HEK293 (cell line): Measurements from ENCODE around the gene SGMS1.

Experiments used
- CTCF ChIP-seq: fragments of 450-650 bp; formaldehyde crosslinking; IDR thresholded peaks from 2 replicates; pipeline ENCODE4 v1.5.1; 2016; ENCODE audit warnings: missing biosample characterization, missing genetic modification characterization
- GLIS1 ChIP-seq: fragments of 450-650 bp; formaldehyde crosslinking; IDR thresholded peaks from 2 replicates; pipeline ENCODE4 v1.5.1; 2016; ENCODE audit warnings: missing biosample characterization, missing genetic modification characterization
- KLF1 ChIP-seq: fragments of 450-650 bp; formaldehyde crosslinking; IDR thresholded peaks from 2 replicates; pipeline ENCODE4 v1.5.1; 2016; ENCODE audit warnings: missing biosample characterization, missing genetic modification characterization
- KLF8 ChIP-seq: fragments of 450-650 bp; formaldehyde crosslinking; IDR thresholded peaks from 2 replicates; pipeline ENCODE4 v1.5.1; 2016; ENCODE audit warnings: missing biosample characterization, missing genetic modification characterization
- REST ChIP-seq: fragments of 450-650 bp; formaldehyde crosslinking; IDR thresholded peaks from 2 replicates; pipeline ENCODE4 v1.5.1; 2016; ENCODE audit warnings: missing biosample characterization, missing genetic modification characterization
- SP2 ChIP-seq: fragments of 450-650 bp; formaldehyde crosslinking; IDR thresholded peaks from 2 replicates; pipeline ENCODE4 v1.5.1; 2016; ENCODE audit warnings: missing biosample characterization, missing genetic modification characterization
- ZBTB1 ChIP-seq: fragments of 450-650 bp; formaldehyde crosslinking; IDR thresholded peaks from 2 replicates; pipeline ENCODE4 v1.5.1; 2016; ENCODE audit warnings: missing biosample characterization, missing genetic modification characterization
- ZFP3 ChIP-seq: fragments of 450-650 bp; formaldehyde crosslinking; IDR thresholded peaks from 2 replicates; pipeline ENCODE4 v1.5.1; 2016; ENCODE audit warnings: low read depth, missing biosample characterization, missing genetic modification characterization
- ZNF239 ChIP-seq: fragments of 450-650 bp; formaldehyde crosslinking; IDR thresholded peaks from 2 replicates; pipeline ENCODE4 v1.5.1; 2016; ENCODE audit warnings: missing biosample characterization, missing genetic modification characterization
- ZNF501 ChIP-seq: fragments of 450-650 bp; formaldehyde crosslinking; IDR thresholded peaks from 2 replicates; pipeline ENCODE4 v1.5.1; 2016; ENCODE audit warnings: missing biosample characterization, missing genetic modification characterization
- ZNF558 ChIP-seq: fragments of 450-650 bp; formaldehyde crosslinking; IDR thresholded peaks from 2 replicates; pipeline ENCODE4 v1.5.1; 2016; ENCODE audit warnings: missing biosample characterization, missing genetic modification characterization
- ZNF654 ChIP-seq: fragments of 450-650 bp; formaldehyde crosslinking; IDR thresholded peaks from 2 replicates; pipeline ENCODE4 v1.5.1; 2016; ENCODE audit warnings: low read depth, missing biosample characterization, missing genetic modification characterization

- no peak for TF ChIP-seq GLIS1 (tag by site-specific recombination)
- no peak for TF ChIP-seq ZNF501 (tag by site-specific recombination)
- TF ChIP-seq ZFP3 (tag by site-specific recombination): no peak
- TF ChIP-seq REST (tag by site-specific recombination): no peak
- no peak for TF ChIP-seq CTCF (tag by site-specific recombination)
- TF ChIP-seq SP2: no peak
- TF ChIP-seq KLF8 (tag by site-specific recombination): no peak
- TF ChIP-seq ZBTB1 (tag by site-specific recombination): no peak
- TF ChIP-seq KLF1 (tag by site-specific recombination): no peak
- no peak for TF ChIP-seq ZNF558
- no peak for TF ChIP-seq ZNF239 (tag by site-specific recombination)
- TF ChIP-seq ZNF654 (tag by site-specific recombination): no peak
These were observed 51.7 kb downstream of the SGMS1 start for GRCh38 chr10:50572017-50572491.
